Measurements from ENCODE around the gene TACC2.

The TACC2 gene

GRCh38 chr10:122145113-122145512 lies 156.2 kb downstream of the TACC2 start:
- no peak for TF ChIP-seq CTCF (conservative IDR thresholded peaks at IDR 0.05; ENCODE audit: low read length)
- DNase-seq (ENCODE audit: low read depth), result no peak
- H3K4me3 ChIP-seq (ENCODE audit: low read length), result no peak overlapping the region

- TF ChIP-seq CTCF (conservative IDR thresholded peaks at IDR 0.05; ENCODE audit: low read length), result no peak
- no peak for DNase-seq (ENCODE audit: low read depth)
- H3K4me3 ChIP-seq (ENCODE audit: low read length), result no peak overlapping the region
Measured at GRCh38 chr10:122147663-122148062, 158.7 kb downstream of the TACC2 start.

GRCh38 chr10:122148876-122149560 lies 160.1 kb downstream of the TACC2 start:
- no peak overlapping the region for H3K4me3 ChIP-seq (ENCODE audit: low read length)
- DNase-seq (ENCODE audit: low read depth), result peak; percentile 43
- no peak for TF ChIP-seq CTCF (conservative IDR thresholded peaks at IDR 0.05; ENCODE audit: low read length)

GRCh38 chr10:122149561-122150505 lies 160.9 kb downstream of the TACC2 start:
- DNase-seq (ENCODE audit: low read depth), result no peak
- TF ChIP-seq CTCF (conservative IDR thresholded peaks at IDR 0.05; ENCODE audit: low read length), result no peak
- no peak overlapping the region; the same call in 1 of the 2 replicates for H3K4me3 ChIP-seq (ENCODE audit: low read length)

GRCh38 chr10:122151121-122151694 lies 162.2 kb downstream of the TACC2 start:
- no peak overlapping the region for H3K4me3 ChIP-seq (ENCODE audit: low read length)
- DNase-seq (ENCODE audit: low read depth), result no peak
- no peak for TF ChIP-seq CTCF (conservative IDR thresholded peaks at IDR 0.05; ENCODE audit: low read length)

GRCh38 chr10:122152544-122152943 lies 163.6 kb downstream of the TACC2 start:
- peak; percentile 91 for DNase-seq (ENCODE audit: low read depth)
- no peak overlapping the region for H3K4me3 ChIP-seq (ENCODE audit: low read length)
- no peak for TF ChIP-seq CTCF (conservative IDR thresholded peaks at IDR 0.05; ENCODE audit: low read length)

Data from AG10803 (cell line).